Myocyte (in vitro differentiated cells): ENCODE results near the gene PHF20. TPM values are rescaled to one million over a fixed set of nuclear protein-coding genes. Genes with fewer than 3 reads are reported as not detected.
"Not testable (repeated sequence)": the region's sequence is repeated elsewhere in the genome, so short reads cannot be mapped to it uniquely, and the experiment has no call there.

ENCODE experiments used
- DNase-seq: peaks from one replicate; pipeline ENCODE4 v3.0.0-alpha.2; 2012; ENCODE audit warnings: low read depth
- total RNA-seq: library from RNA; depleted of rRNA; stranded (reverse); fragments of >200 nt; gene quantifications from 2 replicates; pipeline ENCODE4 v1.2.3, GENCODE V29; 2014

The PHF20 gene
- total RNA-seq, 1 donor from 2014 or later = 28.5 TPM

- DNase-seq = no peak
Observed at GRCh38 chr20:35838205-35838604, 66.4 kb downstream of the PHF20 start.

GRCh38 chr20:35839904-35840303, 68.1 kb downstream of the PHF20 start:
- DNase-seq = no peak

- no peak for DNase-seq
Observed at GRCh38 chr20:35840421-35840820, 68.6 kb downstream of the PHF20 start.

DNA sequence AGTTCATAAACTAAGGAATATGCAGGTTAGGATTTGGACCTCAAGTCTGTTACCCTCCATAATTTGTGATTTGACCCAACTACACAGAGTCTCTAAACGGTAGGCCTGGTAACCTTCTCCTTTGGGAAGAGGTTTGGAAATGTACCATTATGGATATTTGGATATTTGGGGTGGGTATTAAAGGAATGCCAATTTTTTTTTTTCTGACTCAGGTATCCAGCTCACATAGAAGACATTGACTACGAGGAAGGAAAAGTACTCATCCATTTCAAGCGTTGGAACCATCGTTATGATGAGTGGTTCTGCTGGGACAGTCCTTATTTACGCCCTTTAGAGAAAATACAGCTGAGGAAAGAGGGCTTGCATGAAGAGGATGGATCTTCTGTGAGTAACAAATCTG, 70.5 kb downstream of the PHF20 start:
- no peak for DNase-seq

DNA sequence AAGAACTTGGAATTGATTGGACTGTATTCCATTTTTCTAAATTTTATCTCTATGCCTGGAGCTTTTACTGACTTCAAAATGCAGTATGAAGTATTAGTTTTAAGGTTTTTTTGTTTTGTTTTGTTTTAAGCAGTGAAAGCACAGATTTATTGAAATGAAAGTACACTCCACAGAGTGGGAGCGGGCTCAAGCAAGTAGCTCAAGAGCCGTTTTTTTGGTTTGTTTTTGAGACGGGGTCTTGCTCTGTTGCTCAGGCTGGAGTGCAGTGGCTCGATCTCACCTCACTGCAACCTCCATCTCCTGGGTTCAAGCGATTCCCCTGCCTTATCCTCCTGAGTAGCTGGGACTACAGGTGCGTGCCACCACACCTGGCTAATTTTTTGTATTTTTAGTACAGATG, 72.1 kb downstream of the PHF20 start:
- not testable (repeated sequence) for DNase-seq

DNA sequence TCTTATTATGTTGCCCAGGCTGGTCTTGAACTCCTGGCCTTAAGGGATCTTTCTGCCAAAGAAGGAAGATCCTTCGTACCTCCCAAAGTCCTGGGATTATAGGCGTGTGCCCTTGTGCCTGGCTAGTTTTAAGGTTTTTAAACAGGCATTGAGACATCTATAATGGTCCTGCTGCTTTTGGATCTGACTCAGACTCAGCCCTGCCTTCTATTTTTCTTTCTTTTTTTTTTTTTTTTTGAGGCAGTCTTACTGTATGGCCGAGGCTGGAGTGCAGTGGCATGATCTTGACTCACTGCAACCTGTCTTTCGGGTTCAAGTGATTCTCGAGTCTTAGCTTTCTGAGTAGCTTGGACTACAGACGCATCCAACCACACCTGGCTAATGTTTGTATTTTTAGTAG, 73.7 kb downstream of the PHF20 start:
- no peak for DNase-seq

GRCh38 chr20:35849706-35850105, 77.9 kb downstream of the PHF20 start:
- DNase-seq = peak; percentile 73

- not testable (repeated sequence) for DNase-seq
Observed at GRCh38 chr20:35851659-35852058, 79.8 kb downstream of the PHF20 start.

- DNase-seq = no peak
Observed at GRCh38 chr20:35854713-35855348, 83.0 kb downstream of the PHF20 start.

GRCh38 chr20:35855641-35856040, 83.8 kb downstream of the PHF20 start:
- not testable (repeated sequence) for DNase-seq

GRCh38 chr20:35856866-35857265, 85.1 kb downstream of the PHF20 start:
- no peak for DNase-seq

GRCh38 chr20:35866418-35867202, 94.8 kb downstream of the PHF20 start:
- DNase-seq = peak; percentile 45

DNA sequence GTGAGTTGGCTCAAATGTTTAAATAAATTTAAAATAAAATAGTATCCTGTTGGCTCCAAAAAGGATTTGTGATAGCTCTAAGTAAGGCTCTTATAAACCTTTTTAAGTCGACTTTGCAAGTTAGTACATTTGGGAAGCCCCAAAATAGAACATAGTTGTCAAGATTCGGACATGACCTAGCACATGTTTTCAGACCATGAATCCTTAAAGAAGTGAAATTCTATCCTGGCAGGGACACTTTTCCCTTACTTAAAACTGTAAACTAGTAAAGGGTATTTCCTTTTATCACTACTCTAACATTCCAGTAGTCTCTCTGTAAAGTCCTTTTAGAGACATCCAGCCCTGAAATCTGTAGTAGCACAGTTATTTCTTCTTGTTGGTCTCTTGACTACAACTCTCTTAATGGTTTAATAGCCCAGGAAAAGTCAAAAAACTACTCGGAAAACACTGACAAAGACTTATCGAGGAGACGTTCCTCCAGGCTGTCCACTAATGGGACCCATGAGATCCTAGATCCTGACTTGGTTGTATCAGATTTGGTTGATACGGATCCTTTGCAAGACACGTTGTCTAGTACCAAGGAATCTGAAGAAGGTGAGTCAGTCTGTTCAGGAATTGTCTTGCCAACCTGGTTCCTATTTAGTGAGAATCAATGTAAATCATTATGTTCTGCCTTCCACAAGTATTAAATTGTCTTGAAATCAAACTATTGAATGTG, 98.9 kb downstream of the PHF20 start:
- DNase-seq = peak; percentile 70

DNA sequence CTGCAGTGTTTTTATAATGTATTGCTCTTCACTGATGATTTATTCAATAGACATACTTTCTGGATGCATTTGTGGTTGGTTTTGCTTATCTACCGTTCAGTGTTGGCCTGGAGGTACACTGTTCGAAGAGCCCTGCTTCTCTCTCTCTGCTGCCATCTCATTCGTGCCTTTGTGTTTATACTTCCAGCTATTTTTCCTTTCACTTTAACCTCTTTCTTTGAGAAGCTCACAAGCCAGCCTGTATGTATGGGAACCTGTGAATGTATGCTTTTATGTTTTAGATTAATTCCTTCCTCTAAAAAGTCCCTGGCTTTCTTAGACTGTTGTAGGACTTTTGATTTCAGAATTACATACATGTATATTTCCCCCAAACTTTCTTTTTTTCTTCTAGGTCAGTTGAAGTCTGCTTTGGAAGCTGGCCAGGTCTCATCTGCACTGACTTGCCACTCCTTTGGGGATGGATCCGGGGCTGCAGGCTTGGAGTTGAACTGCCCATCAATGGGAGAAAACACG, 99.5 kb downstream of the PHF20 start:
- peak; percentile 52 for DNase-seq

DNA sequence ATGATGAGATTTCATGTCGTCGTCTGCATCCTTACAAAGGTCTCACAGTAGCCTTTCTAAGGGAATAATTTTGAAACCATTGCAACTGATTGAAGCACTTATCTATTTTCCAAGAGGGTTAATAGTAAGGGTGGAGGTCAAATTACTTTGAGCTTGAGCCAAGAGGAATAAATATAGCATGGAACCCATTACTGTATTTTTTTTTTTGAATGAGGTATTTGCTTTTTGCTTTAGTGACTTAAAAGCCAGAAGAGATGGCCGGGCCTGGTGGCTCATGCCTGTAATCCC, 104.2 kb downstream of the PHF20 start:
- DNase-seq = no peak

- no peak for DNase-seq
Observed at GRCh38 chr20:35877611-35878010, 105.8 kb downstream of the PHF20 start.

DNA sequence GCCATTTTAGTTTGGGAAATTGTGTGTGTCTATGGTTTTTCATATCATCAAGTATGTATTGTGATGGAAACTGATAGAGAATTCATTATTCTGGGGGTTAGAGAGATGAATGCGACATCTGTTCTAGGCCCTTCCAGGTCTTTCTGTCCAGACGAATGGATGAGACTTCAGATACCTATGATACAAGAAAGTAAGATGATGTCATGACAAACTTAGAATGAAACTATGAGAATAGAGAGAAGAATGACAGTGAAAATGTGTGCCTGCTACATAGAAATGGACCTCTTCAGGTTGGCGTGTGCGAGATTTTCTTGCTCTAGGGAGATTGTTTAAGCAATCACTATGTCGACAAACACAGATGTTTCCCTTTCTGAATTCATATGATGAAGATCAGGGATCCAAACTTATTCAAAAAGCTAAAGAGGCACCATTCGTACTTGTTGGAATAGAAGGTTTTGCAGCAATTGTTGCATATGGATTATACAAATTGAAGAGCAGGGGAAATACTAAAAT, 106.4 kb downstream of the PHF20 start:
- DNase-seq = no peak

- DNase-seq = no peak
Observed at GRCh38 chr20:35881676-35882075, 109.9 kb downstream of the PHF20 start.

- DNase-seq = not testable (repeated sequence)
Observed at GRCh38 chr20:35882427-35883161, 110.8 kb downstream of the PHF20 start.

- DNase-seq = no peak
Observed at GRCh38 chr20:35883336-35883777, 111.5 kb downstream of the PHF20 start.
